GM19193 (cell line): ENCODE data around the gene YIPF2.

Source experiments
- POLR2A ChIP-seq: IDR thresholded peaks from 4 replicates; pipeline ENCODE4 v1.6.1; 2011; ENCODE audit not compliant: insufficient read depth, insufficient read length; ENCODE audit errors: extremely low read depth

Gene YIPF2

DNA sequence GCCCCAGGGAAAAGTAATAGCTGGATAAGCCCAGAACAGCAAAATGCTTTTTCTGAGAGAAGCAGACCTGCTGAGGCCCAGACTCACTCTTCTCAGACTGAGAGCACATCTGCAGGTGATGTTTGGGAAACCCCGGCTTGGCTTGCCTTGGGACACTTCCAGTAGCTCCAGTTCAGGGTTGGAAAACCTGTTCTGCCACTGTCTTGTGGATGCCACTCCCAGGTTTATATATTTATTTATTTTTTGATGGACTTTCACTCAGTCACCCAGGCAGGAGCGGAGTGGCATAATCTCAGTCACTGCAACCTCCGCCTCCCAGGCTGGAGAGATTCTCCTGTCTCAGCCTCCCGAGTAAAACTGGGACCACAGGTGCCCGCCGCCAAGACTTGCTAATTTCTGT lies 24.4 kb upstream of the YIPF2 start:
- no peak for TF ChIP-seq POLR2A

DNA sequence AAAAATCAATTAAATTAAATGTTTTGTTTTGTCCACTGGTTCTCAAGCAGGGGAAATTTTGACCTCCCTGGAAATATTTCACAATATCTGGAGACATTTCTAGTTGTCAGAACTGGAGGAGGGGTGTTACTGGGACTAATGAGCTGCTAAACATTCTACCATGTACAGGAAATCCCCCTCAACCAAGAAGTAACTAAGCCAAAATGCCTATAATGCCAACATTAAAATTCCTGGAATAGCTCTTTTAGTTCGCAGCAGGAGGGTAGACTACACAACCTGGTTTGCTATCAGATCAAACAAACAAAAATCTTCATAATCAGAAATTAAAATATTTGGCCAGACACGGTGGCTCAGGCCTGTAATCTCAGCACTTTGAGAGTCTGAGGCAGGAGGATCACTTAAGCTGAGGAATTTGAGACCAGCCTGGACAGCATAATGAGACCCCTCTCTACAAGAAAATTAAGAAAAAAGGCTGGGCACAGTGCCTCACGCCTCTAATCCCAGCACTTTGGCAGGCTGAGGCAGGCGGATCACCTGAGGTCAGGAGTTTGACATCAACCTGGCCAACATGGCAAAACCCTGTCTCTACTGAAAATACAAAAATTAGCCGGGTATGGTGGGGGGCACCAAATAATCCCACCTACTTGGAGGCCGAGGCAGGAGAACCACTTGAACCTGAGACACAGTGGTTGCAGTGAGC lies 18.7 kb upstream of the YIPF2 start:
- no peak for TF ChIP-seq POLR2A

DNA sequence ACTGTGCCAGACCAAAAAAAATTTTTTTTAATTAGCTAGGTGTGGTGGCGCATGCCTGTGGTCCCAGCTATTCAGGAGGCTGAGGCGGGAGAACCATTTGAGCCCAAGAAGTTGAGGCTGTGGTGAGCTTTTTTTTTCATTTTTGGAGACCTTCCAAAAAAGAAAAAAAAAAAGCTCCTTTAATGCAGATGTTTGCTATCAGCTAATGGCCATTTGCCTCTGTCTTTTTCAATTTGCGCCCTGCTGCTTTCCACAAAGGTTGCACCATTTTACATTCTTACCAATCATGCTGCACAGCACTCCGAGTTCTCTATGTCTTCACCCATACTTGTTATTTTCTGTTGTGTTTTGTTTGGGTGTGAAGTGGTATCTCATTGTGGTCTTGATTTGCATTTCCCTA lies 16.8 kb upstream of the YIPF2 start:
- TF ChIP-seq POLR2A: no peak

DNA sequence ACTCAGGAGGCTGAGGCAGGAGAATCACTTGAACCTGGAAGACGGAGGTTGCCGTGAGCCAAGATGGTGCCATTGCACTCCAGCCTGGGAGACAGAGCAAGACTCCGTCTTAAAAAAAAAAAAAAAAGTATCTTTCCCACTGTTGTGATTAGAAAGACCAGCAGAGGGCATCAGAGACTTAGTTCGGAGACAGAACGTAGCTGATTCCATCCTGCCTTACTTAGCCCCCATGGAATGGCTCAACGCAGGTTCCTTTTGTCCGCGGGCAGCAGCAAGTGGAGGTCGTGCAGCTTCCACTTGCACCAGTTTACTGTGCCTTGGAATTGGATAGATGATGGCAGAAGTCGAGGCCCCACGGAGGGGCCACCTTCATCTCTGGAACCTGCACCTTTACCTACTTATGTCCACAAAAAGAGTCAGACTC lies 8.2 kb upstream of the YIPF2 start:
- no peak for TF ChIP-seq POLR2A

DNA sequence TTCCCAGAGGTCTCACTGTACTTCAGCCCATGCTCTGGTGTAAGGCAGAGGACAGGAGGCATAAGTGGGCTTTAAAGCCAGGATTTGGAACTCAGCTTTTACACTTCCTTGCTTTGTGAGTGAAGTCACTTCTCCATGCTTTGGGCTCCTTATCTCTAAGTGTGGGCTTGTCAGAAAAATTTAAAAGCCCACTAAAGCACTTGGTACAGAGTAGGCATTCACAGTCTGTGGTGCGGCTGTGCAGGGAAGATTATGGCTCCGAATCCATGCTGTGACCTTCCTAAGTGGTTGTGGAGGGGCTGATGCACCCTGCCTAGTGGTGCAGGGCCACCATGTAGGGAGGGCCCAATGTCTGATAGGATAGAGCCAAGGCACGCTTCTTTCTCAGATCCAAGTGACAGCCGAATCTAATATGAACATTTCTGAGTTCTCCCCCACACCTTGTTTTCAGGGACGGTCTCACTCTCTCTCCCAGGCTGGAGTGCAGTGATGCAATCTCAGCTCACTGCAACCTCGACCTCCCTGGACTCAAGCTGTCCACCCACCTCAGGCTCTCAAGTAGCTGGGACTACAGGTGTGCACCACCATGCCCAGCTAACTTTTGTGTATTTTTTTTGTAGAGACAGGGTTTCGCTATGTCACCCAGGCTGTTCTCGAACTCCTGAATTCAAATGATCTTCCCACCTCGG lies 7.1 kb upstream of the YIPF2 start:
- no peak for TF ChIP-seq POLR2A

DNA sequence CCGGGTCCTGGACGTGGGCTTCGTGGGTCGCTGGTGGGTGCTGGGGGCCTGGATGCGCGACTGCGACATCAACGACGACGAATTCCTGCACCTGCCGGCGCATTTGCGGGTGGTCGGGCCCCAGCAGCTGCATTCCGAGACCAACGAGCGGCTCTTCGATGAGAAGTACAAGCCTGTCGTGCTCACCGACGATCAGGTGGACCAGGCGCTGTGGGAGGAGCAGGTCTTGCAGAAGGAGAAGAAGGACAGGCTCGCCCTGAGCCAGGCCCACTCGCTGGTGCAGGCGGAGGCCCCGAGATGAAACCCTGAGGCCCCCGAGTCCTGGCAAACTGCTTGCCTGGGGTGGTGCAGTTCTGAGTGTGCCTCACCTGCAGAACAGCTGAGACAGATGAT lies 959 bp upstream of the YIPF2 start:
- TF ChIP-seq POLR2A: no peak

DNA sequence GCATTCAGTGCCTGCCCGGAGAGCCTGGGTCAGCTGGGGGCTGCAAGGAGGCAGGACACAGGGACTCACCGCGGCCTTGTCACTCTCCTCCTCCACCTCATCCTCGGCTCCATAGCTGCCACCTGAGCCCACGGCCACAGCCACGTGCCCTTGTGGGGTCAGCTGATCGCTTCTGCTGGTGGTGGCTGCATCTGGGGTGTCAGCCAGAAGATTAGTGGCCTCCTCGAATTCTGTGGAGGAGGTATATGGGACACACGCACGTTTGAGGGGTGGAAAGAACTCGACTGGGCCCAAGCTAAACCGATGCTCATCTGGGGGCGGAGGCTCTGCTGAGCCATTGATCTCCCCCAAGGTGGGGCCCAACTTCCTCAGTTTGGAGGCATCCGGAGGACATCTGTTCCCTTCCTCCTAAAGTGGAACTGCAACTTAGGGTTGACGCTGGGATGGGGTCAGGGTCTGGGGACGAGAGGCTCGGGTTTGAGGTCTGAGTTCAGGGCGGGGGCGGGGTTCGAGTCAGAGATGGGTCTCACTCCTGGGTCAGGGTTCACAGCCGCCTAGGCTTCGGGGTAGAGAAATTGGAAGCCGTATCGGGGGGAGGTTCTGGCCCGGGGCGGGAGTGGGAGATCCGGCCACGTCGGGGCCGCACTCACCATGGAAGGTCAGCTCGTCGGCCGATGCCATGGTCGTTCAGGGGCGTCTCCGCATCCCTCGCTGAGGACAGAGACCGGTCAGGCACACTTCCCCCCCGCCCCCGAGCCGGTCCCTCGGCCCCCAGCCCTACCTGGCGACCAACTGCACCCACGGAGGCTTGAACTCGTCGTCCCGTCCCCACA lies 493 bp downstream of the YIPF2 start:
- no peak for TF ChIP-seq POLR2A

DNA sequence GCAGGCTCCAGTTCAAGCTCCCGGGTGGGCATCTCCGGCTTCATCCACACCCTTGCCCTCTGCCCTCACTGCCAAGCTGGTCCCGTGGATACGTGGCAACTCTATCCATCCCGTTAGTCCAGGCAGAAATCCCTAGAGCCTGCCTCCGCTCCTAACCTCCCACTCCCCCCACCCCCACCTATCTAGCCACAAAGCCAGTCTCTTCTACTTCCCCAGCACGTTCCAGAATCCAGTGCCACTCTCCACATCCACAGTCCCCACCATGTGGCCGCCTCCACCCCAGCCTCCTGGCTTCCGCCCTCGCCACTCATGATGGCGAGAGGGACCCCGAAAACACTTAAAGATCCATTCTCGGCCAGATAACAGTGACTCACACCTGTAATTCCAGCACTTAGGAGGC lies 3.8 kb downstream of the YIPF2 start:
- TF ChIP-seq POLR2A: no peak

DNA sequence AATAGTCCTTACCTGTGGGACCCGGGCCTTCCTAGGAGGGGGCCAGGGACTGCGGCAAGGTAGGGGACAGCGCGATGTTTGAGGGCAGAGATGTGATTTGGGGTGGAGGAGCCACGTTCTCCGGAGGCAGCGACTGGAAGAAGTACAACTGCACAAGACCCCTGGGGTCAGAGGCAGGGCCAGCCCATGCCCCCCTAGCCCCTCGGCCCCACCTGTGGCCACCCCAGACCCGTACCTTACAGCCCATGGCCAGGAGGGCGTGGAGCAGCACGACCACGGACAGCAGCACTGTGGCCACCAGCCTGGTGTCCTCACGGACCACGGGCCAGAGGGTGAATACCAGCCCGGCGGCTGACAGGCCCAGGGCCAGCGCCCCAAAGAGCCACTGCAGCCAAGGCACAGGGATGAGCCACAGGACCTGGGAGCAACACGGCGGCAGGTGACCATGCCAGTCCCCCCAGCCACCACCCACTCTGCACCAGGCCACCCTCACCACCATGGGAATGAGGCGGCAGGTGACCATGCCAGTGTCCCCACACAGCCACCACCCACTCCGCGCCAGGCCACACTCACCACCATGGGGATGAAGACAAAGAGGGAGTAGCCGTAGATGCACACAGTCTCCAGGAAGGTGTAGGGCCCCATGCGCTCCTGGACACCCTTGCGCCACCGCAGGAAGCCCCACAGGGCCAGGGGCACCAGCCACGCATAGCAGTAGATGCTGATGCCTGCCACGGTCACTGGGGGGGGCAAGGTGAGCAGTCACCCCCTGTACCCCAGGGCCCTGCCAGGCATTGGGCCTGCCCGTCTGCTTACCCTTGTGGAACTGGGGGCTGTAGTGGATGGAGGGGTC lies 5.0 kb downstream of the YIPF2 start:
- TF ChIP-seq POLR2A: no peak

DNA sequence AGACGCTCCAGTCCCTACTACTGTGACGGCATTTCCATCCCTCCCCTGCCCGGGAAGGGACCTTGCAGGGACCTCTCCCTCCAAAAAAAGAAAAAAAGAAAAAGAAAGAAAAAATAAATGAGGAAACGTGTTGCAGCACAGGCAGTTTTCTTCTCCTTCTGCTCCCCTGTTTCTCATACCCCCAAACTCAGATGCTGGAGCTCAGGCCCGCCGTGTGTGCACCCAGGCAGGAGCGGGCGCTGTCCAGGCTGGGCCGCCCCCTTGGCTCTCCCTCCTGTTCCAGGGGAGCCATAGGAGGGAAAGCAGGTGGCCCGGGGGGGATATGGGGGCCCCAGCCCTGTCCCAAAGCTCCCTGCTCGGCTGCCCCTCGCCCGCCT lies 5.8 kb downstream of the YIPF2 start:
- TF ChIP-seq POLR2A: peak; percentile 16

DNA sequence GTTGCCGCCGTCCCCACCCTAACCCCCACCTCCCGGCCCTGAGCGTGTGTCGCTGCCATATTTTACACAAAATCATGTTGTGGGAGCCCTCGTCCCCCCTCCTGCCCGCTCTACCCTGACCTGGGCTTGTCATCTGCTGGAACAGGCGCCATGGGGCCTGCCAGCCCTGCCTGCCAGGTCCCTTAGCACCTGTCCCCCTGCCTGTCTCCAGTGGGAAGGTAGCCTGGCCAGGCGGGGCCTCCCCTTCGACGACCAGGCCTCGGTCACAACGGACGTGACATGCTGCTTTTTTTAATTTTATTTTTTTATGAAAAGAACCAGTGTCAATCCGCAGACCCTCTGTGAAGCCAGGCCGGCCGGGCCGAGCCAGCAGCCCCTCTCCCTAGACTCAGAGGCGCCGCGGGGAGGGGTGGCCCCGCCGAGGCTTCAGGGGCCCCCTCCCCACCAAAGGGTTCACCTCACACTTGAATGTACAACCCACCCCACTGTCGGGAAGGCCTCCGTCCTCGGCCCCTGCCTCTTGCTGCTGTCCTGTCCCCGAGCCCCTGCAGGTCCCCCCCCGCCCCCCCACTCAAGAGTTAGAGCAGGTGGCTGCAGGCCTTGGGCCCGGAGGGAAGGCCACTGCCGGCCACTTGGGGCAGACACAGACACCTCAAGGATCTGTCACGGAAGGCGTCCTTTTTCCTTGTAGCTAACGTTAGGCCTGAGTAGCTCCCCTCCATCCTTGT lies 6.4 kb downstream of the YIPF2 start:
- TF ChIP-seq POLR2A: no peak

DNA sequence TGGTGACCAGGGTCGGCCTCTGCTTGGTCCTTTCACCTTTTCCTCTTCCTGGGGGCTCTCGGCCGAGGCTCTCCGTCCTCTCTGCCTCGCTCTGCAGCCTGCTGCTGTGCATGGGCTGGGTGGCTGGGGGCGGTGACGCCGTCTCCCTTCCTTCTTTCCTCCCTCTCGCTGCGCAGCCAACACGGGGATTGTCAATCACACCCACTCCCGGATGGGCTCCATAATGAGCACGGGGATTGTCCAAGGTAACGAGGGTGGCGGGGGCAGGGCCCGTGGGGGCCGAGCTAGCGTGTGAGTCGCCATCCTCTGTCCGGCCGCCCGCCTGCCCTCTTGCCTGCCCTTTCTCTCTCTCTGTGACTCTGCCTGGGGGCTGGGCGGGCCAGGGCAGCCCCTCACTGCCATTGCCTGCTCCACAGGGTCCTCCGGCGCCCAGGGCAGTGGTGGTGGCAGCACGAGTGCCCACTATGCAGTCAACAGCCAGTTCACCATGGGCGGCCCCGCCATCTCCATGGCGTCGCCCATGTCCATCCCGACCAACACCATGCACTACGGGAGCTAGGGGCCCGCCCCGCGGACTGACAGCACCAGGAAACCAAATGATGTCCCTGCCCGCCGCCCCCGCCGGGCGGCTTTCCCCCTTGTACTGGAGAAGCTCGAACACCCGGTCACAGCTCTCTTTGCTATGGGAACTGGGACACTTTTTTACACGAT lies 7.1 kb downstream of the YIPF2 start:
- TF ChIP-seq POLR2A: no peak

DNA sequence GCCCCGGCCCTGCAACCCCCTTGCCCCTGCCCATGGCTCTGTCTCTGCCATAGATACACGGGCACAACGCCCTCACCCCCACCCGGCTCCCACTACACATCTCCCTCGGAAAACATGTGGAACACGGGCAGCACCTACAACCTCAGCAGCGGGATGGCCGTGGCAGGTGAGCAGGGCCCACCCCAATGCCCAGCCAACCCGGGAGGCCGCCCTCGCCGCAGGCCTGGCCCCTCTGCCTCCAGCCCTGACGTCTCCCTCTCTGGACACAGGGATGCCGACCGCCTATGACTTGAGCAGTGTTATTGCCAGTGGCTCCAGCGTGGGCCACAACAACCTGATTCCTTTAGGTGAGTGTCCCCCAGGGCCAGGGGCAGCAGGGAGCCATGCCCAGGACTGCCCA lies 7.7 kb downstream of the YIPF2 start:
- TF ChIP-seq POLR2A: no peak

DNA sequence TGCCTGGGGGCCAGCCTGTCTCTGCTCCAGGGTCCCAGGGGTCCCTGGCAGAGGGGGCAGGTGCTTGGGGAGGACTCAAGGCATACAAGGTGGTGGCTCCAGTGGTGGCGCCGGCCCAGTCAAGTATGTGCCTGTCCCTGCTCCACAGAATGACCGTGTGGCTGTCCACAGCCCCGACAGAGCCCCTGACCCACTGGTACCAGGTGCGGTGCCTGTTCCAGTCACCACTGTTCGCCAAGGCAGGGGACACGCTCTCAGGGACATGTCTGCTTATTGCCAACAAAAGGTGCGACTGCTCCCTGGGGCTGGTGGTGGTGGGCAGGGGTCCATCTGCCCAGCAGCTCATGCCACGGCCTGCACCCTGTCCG lies 8.2 kb downstream of the YIPF2 start:
- no peak for TF ChIP-seq POLR2A
